HepG2 (cell line): ENCODE data around the gene ABCB6. TPM values are rescaled to one million over a fixed set of nuclear protein-coding genes. Genes with fewer than 3 reads are reported as not detected.

Source experiments
- ARID3A ChIP-seq: IDR thresholded peaks from 2 replicates; pipeline ENCODE4 v1.6.1; 2012; ENCODE audit warnings: low read depth, low read length, improper control_type of control experiment
- HNRNPL ChIP-seq: fragments of 200-400 bp; formaldehyde crosslinking; IDR thresholded peaks from 2 replicates; pipeline ENCODE4 v1.6.1; 2017; ENCODE audit warnings: mild to moderate bottlenecking, low read depth, low read length
- THAP11 ChIP-seq: IDR thresholded peaks from 2 replicates; pipeline ENCODE4 v1.6.1; 2016; ENCODE audit warnings: missing biosample characterization, missing genetic modification reagents
- ZBTB39 ChIP-seq: sonication (generic); formaldehyde crosslinking; IDR thresholded peaks from 2 replicates; pipeline ENCODE4 v1.5.0; 2020; ENCODE audit warnings: missing genetic modification reagents
- ZNF256 ChIP-seq: sonication (generic); formaldehyde crosslinking; conservative IDR thresholded peaks from 2 replicates; pipeline ENCODE4 v1.4.0; 2020; ENCODE audit warnings: missing genetic modification reagents
- ZNF512 ChIP-seq: sonication (generic); formaldehyde crosslinking; IDR thresholded peaks from 2 replicates; pipeline ENCODE4 v1.4.0; 2020; ENCODE audit warnings: mild to moderate bottlenecking, missing genetic modification reagents
- polyA plus RNA-seq, 8 experiments: library from polyadenylated mRNA; depleted of rRNA in 3 of 8; stranded (reverse) in 7 of 8; unstranded in 1 of 8; fragments of >200 nt; fragmentation: Illumina TruSeq in 4 of 8; extraction: Trizol in 4 of 8; gene quantifications; 2 replicates each; pipeline versions ENCODE4 v1.2.1 to v1.2.3, GENCODE V29; 2011 to 2016; ENCODE audit warnings: low read depth in 4 of 8, missing spikeins in 1 of 8, mixed read lengths in 1 of 8; ENCODE audit not compliant: insufficient read depth in 1 of 8
- total RNA-seq, 5 experiments: library from RNA; depleted of rRNA; stranded (reverse); fragments of >200 nt; fragmentation: Illumina TruSeq; extraction: Trizol; gene quantifications; 2 replicates each; pipeline ENCODE4 v1.2.3, GENCODE V29; 2016; ENCODE audit warnings: low read depth in 1 of 5

Gene ABCB6
- total and polyA plus RNA-seq, 2 of the 13 experiments (the other 11 are each of a cell fraction or from before 2014, with no cell fraction given) = 91.1 to 137 TPM

- TF ChIP-seq ARID3A (no peak), ZBTB39 (CRISPR knock-in tag) (no peak), THAP11 (CRISPR knock-in tag) (no peak), ZNF512 (CRISPR knock-in tag) (no peak), ZNF256 (CRISPR knock-in tag) (no peak), HNRNPL (no peak)
These were observed 50.8 kb downstream of the ABCB6 start (continued) for GRCh38 chr2:219167997-219168396.
